Measurements from ENCODE around the gene CLRN1.

- no peak for TF ChIP-seq CTCF (IDR thresholded peaks at IDR 0.05)
- TF ChIP-seq POLR2A (IDR thresholded peaks at IDR 0.05; ENCODE audit: low read depth): no peak
These were observed at the start of gene CLRN1 for GRCh38 chr3:150972366-150973071.

All from esophagus muscularis mucosa (tissue), 3 donors.